CD4-positive, alpha-beta T cell (primary cell): ENCODE measurements around the gene COL4A2. TPM values are rescaled to one million over a fixed set of nuclear protein-coding genes. Genes with fewer than 3 reads are reported as not detected.

Experiments
- ATAC-seq: fragments of 200-7000 bp; cut with Tn5 transposase; one replicate; pipeline ENCODE4 v1.10.0; 2022; ENCODE audit warnings: mild to moderate bottlenecking; ENCODE audit not compliant: poor library complexity
- CTCF ChIA-PET: fragments of 350-600 bp; sonication (Branson Sonifier 250); formaldehyde crosslinking; loops from one replicate; lab custom pipeline; 2021; ENCODE audit warnings: antibody characterized with exemption, inconsistent platforms; lab: Charles Lee
- POLR2A ChIA-PET: fragments of 350-600 bp; sonication (Branson Sonifier 250); formaldehyde crosslinking; loops from one replicate; lab custom pipeline; 2021; ENCODE audit warnings: antibody characterized with exemption, inconsistent platforms; lab: Charles Lee
- DNase-seq, 14 experiments: peaks; one replicate each; pipeline ENCODE4 v3.0.0-alpha.2; 2013 to 2020; ENCODE audit warnings: mixed read lengths in 2 of 14
- H3K27ac ChIP-seq, 2 donors: one replicate each; pipeline versions ENCODE4 v1.5.1 to v1.7.0; 2013; ENCODE audit warnings: low read length in 2 of 2, low read depth in 1 of 2, mild to moderate bottlenecking in 1 of 2
- H3K27me3 ChIP-seq, 2 experiments: 1 replicate in 1 of 2; 2 replicates in 1 of 2; pipeline versions ENCODE4 v1.6.1 to v1.7.0; 2013; ENCODE audit warnings: low read length in 2 of 2, control low read depth in 1 of 2, mild to moderate bottlenecking in 1 of 2, moderate library complexity in 1 of 2; ENCODE audit not compliant: insufficient read depth in 2 of 2, control insufficient read depth in 1 of 2
- H3K36me3 ChIP-seq: one replicate; pipeline ENCODE4 v1.6.1; 2013; ENCODE audit warnings: low read length, control low read depth; ENCODE audit not compliant: insufficient read depth
- H3K4me1 ChIP-seq: one replicate; pipeline ENCODE4 v1.6.1; 2013; ENCODE audit warnings: low read length, control low read depth; ENCODE audit not compliant: insufficient read depth
- H3K4me3 ChIP-seq: one replicate; pipeline ENCODE4 v1.5.1; 2013; ENCODE audit warnings: mild to moderate bottlenecking, low read length, moderate library complexity
- H3K9me3 ChIP-seq, 2 experiments: 1 replicate in 1 of 2; 2 replicates in 1 of 2; pipeline versions ENCODE4 v1.6.1 to v1.7.0; 2013; ENCODE audit warnings: low read length in 2 of 2, mild to moderate bottlenecking in 2 of 2, control low read depth in 1 of 2, moderate library complexity in 1 of 2; ENCODE audit not compliant: control insufficient read depth in 1 of 2, insufficient read depth in 1 of 2
- H3K27ac Mint-ChIP-seq: one replicate; pipeline ENCODE4 v1.8.0; 2020; ENCODE audit warnings: mixed read lengths
- H3K27me3 Mint-ChIP-seq: one replicate; pipeline ENCODE4 v1.8.0; 2021; ENCODE audit warnings: mixed read lengths
- H3K36me3 Mint-ChIP-seq: one replicate; pipeline ENCODE4 v1.8.0; 2021; ENCODE audit warnings: low read depth, mixed read lengths
- H3K4me1 Mint-ChIP-seq: one replicate; pipeline ENCODE4 v1.8.0; 2021; ENCODE audit warnings: low read depth, mixed read lengths
- H3K4me3 Mint-ChIP-seq: one replicate; pipeline ENCODE4 v1.8.0; 2020; ENCODE audit warnings: mild to moderate bottlenecking, mixed read lengths
- H3K9me3 Mint-ChIP-seq: one replicate; pipeline ENCODE4 v1.8.0; 2020; ENCODE audit warnings: mixed read lengths
- CTCF ChIP-seq: fragments of 200-600 bp; IDR thresholded peaks from one replicate; pipeline ENCODE4 v1.8.0; 2022; ENCODE audit warnings: antibody characterized with exemption, mild to moderate bottlenecking
- intact Hi-C, 2 experiments: fragments of 100-400 bp; cut with DNase I in 1 of 2; cut with micrococcal nuclease in 1 of 2; formaldehyde crosslinking; loops; one replicate each; pipeline versions ENCODE4 v1.15.1 to v1.9.0; 2023 to 2025; cut with DNase I, micrococcal nuclease
- total RNA-seq, 174 experiments: library from RNA in 2 of 174; stranded (reverse) in 2 of 174; gene quantifications; one replicate each; pipeline ENCODE4 v1.2.3 and lab custom pipeline; 2021 to 2026

Gene COL4A2
- total RNA-seq, 2 experiments from 2014 or later = not detected

- Histone ChIP-seq H3K36me3 (no peaks in the 10 kb centered on the region), H3K4me3 (no peak overlapping the region), H3K27ac (no peak overlapping the region), H3K9me3 (peaks cover 0 to 6% of the 10 kb centered on the region in 2 experiments), H3K27me3 (peaks cover 39 to 67% of the 10 kb centered on the region in 2 experiments), H3K4me1 (peaks cover 6% of the 10 kb centered on the region)
- ChIA-PET POLR2A (no interaction called here), CTCF (no interaction called here)
- Mint-ChIP-seq H3K4me3 (no peak overlapping the region), H3K4me1 (peaks cover 13% of the 10 kb centered on the region), H3K9me3 (no peaks in the 10 kb centered on the region), H3K27me3 (peaks cover 95% of the 10 kb centered on the region), H3K36me3 (no peaks in the 10 kb centered on the region), H3K27ac (no peak overlapping the region)
- intact Hi-C loops = loop anchor here in 1 of 2 experiments (10.0 kb wide), 1 partner anchor 625 kb away; no protein-coding TSS in a partner anchor
- DNase-seq (no peak), ATAC-seq (no peak)
- TF ChIP-seq CTCF = no peak
These were observed 112.9 kb downstream of the COL4A2 start for GRCh38 chr13:110419946-110420345.

- Mint-ChIP-seq H3K4me3 (no peak overlapping the region), H3K27ac (no peak overlapping the region), H3K27me3 (peaks cover 96% of the 10 kb centered on the region), H3K9me3 (no peaks in the 10 kb centered on the region), H3K4me1 (peaks cover 13% of the 10 kb centered on the region), H3K36me3 (no peaks in the 10 kb centered on the region)
- no peaks in the 10 kb centered on the region for H3K36me3 ChIP-seq
- H3K9me3 ChIP-seq = peaks cover 0 to 6% of the 10 kb centered on the region in 2 experiments
- no peak overlapping the region for H3K4me3 ChIP-seq
- H3K27ac ChIP-seq = no peak overlapping the region
- ATAC-seq = no peak
- no peak for DNase-seq
- POLR2A ChIA-PET = no interaction called here
- H3K4me1 ChIP-seq = peaks cover 6% of the 10 kb centered on the region
- peaks cover 44 to 69% of the 10 kb centered on the region in 2 experiments for H3K27me3 ChIP-seq
- TF ChIP-seq CTCF = no peak
- CTCF ChIA-PET = no interaction called here
- intact Hi-C loops = no loop called here
These were observed 113.5 kb downstream of the COL4A2 start for GRCh38 chr13:110420626-110421025.

- no peak for ATAC-seq
- CTCF ChIA-PET = no interaction called here
- H3K4me3 Mint-ChIP-seq = no peak overlapping the region
These were observed 114.0 kb downstream of the COL4A2 start for GRCh38 chr13:110421061-110421460.

More at GRCh38 chr13:110421061-110421460, 114.0 kb downstream of the COL4A2 start:
- no peaks in the 10 kb centered on the region for H3K36me3 ChIP-seq
- no peak overlapping the region for H3K27ac Mint-ChIP-seq
- H3K4me3 ChIP-seq = no peak overlapping the region
- intact Hi-C loops = no loop called here
- H3K36me3 Mint-ChIP-seq = no peaks in the 10 kb centered on the region
- H3K9me3 ChIP-seq = peaks cover 0 to 6% of the 10 kb centered on the region in 2 experiments
- H3K27ac ChIP-seq = no peak overlapping the region
- POLR2A ChIA-PET = no interaction called here
- H3K4me1 ChIP-seq = peaks cover 6% of the 10 kb centered on the region
- H3K9me3 Mint-ChIP-seq = no peaks in the 10 kb centered on the region
- peaks cover 46 to 65% of the 10 kb centered on the region in 2 experiments for H3K27me3 ChIP-seq
- no peak for TF ChIP-seq CTCF
- peaks cover 13% of the 10 kb centered on the region for H3K4me1 Mint-ChIP-seq
- H3K27me3 Mint-ChIP-seq = peaks cover 96% of the 10 kb centered on the region
- no peak for DNase-seq
